H1 (cell line): ENCODE results near the gene GRB14.

ENCODE experiments used
- ATF3 ChIP-seq: IDR thresholded peaks from 2 replicates; pipeline ENCODE4 v1.6.1; 2011; ENCODE audit warnings: low read depth, mild to moderate bottlenecking, low read length; ENCODE audit not compliant: insufficient read depth
- CREB1 ChIP-seq: IDR thresholded peaks from 2 replicates; pipeline ENCODE4 v1.6.1; 2012; ENCODE audit warnings: inconsistent platforms
- EGR1 ChIP-seq: IDR thresholded peaks from 2 replicates; pipeline ENCODE4 v1.6.1; 2011; ENCODE audit warnings: low read depth, low read length, borderline replicate concordance
- POLR2A ChIP-seq, 2 experiments: IDR thresholded peaks; 1 replicate in 1 of 2; 2 replicates in 1 of 2; pipeline ENCODE4 v1.6.1; 2011; ENCODE audit warnings: low read depth in 2 of 2, low read length in 2 of 2, mild to moderate bottlenecking in 2 of 2; ENCODE audit errors: control extremely low read depth in 1 of 2
- RAD21 ChIP-seq, 2 experiments: IDR thresholded peaks in 1 of 2; conservative IDR thresholded peaks in 1 of 2; 2 replicates each; pipeline ENCODE4 v1.6.1; 2011; ENCODE audit warnings: low read depth in 2 of 2, low read length in 2 of 2, improper control_type of control experiment in 1 of 2, inconsistent platforms in 1 of 2, mild to moderate bottlenecking in 1 of 2, moderate library complexity in 1 of 2
- TAF1 ChIP-seq: IDR thresholded peaks from 2 replicates; pipeline ENCODE4 v1.6.1; 2011; ENCODE audit warnings: mild to moderate bottlenecking, low read depth, low read length
- TF ChIP-seq, protein P1 (sequence below), 3 experiments: IDR thresholded peaks; 1 replicate in 2 of 3; 2 replicates in 1 of 3; pipeline versions ENCODE4 v1.5.1 to v1.6.1; 2011; ENCODE audit warnings: low read length in 3 of 3, mild to moderate bottlenecking in 3 of 3, inconsistent platforms in 2 of 3, low read depth in 1 of 3, moderate library complexity in 1 of 3; ENCODE audit not compliant: insufficient read depth in 1 of 3; ENCODE audit errors: control extremely low read depth in 1 of 3
- TF ChIP-seq, protein P2 (sequence below): IDR thresholded peaks from 2 replicates; pipeline ENCODE4 v1.6.1; 2011; ENCODE audit warnings: low read length, improper control_type of control experiment

GRCh38 chr2:164561416-164561815 lies 59.9 kb downstream of the GRB14 start:
- TF ChIP-seq RAD21 (IDR thresholded peaks at IDR 0.05 in 1 of 2, conservative IDR thresholded peaks at IDR 0.05 in 1 of 2; ENCODE audit: low read depth in 2 of 2, low read length in 2 of 2): no peak
- TF ChIP-seq POLR2A (IDR thresholded peaks at IDR 0.05; ENCODE audit: control extremely low read depth in 1 of 2, low read depth in 2 of 2, low read length in 2 of 2): no peak
- TF ChIP-seq, protein P1, sequence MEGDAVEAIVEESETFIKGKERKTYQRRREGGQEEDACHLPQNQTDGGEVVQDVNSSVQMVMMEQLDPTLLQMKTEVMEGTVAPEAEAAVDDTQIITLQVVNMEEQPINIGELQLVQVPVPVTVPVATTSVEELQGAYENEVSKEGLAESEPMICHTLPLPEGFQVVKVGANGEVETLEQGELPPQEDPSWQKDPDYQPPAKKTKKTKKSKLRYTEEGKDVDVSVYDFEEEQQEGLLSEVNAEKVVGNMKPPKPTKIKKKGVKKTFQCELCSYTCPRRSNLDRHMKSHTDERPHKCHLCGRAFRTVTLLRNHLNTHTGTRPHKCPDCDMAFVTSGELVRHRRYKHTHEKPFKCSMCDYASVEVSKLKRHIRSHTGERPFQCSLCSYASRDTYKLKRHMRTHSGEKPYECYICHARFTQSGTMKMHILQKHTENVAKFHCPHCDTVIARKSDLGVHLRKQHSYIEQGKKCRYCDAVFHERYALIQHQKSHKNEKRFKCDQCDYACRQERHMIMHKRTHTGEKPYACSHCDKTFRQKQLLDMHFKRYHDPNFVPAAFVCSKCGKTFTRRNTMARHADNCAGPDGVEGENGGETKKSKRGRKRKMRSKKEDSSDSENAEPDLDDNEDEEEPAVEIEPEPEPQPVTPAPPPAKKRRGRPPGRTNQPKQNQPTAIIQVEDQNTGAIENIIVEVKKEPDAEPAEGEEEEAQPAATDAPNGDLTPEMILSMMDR (IDR thresholded peaks at IDR 0.05; ENCODE audit: control extremely low read depth in 1 of 3, insufficient read depth in 1 of 3, low read depth in 1 of 3, low read length in 3 of 3): no peak
- TF ChIP-seq, protein P2, sequence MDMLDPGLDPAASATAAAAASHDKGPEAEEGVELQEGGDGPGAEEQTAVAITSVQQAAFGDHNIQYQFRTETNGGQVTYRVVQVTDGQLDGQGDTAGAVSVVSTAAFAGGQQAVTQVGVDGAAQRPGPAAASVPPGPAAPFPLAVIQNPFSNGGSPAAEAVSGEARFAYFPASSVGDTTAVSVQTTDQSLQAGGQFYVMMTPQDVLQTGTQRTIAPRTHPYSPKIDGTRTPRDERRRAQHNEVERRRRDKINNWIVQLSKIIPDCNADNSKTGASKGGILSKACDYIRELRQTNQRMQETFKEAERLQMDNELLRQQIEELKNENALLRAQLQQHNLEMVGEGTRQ: no peak
- no peak for TF ChIP-seq TAF1
- TF ChIP-seq CREB1: no peak
- TF ChIP-seq ATF3: no peak
- no peak for TF ChIP-seq EGR1
